ENCODE results near the gene PITRM1.

Gene PITRM1

GRCh38 chr10:3129581-3130340, 42.8 kb downstream of the PITRM1 start:
- in situ Hi-C loops (cut with HindIII; ENCODE audit: low sequenced_read_pairs): no loop called here

GRCh38 chr10:3128379-3129130, 44.0 kb downstream of the PITRM1 start:
- in situ Hi-C loops (cut with HindIII; ENCODE audit: low sequenced_read_pairs): no loop called here
- no peak for TF ChIP-seq CTCF (IDR thresholded peaks at IDR 0.05; ENCODE audit: low read depth, low read length)
- DNase-seq (ENCODE audit: low read depth, low spot score): no peak
- no peak overlapping the region for H3K4me3 ChIP-seq (ENCODE audit: low read depth, low read length)

More at GRCh38 chr10:3129581-3130340, 42.8 kb downstream of the PITRM1 start:
- no peak for TF ChIP-seq CTCF (IDR thresholded peaks at IDR 0.05; ENCODE audit: low read depth, low read length)
- H3K4me3 ChIP-seq (ENCODE audit: low read depth, low read length): no peak overlapping the region
- DNase-seq (ENCODE audit: low read depth, low spot score): no peak

- TF ChIP-seq CTCF (IDR thresholded peaks at IDR 0.05; ENCODE audit: low read depth, low read length): no peak
- DNase-seq (ENCODE audit: low read depth, low spot score): no peak
- no peak overlapping the region for H3K4me3 ChIP-seq (ENCODE audit: low read depth, low read length)
- in situ Hi-C loops (cut with HindIII; ENCODE audit: low sequenced_read_pairs): no loop called here
These were observed 44.7 kb downstream of the PITRM1 start for GRCh38 chr10:3127921-3128320.

GRCh38 chr10:3126741-3127346, 45.7 kb downstream of the PITRM1 start:
- no peak for TF ChIP-seq CTCF (IDR thresholded peaks at IDR 0.05; ENCODE audit: low read depth, low read length)
- in situ Hi-C loops (cut with HindIII; ENCODE audit: low sequenced_read_pairs): no loop called here
- DNase-seq (ENCODE audit: low read depth, low spot score): no peak
- no peak overlapping the region for H3K4me3 ChIP-seq (ENCODE audit: low read depth, low read length)

- H3K4me3 ChIP-seq (ENCODE audit: low read depth, low read length): no peak overlapping the region
- no peak for DNase-seq (ENCODE audit: low read depth, low spot score)
- TF ChIP-seq CTCF (IDR thresholded peaks at IDR 0.05; ENCODE audit: low read depth, low read length): no peak
- in situ Hi-C loops (cut with HindIII; ENCODE audit: low sequenced_read_pairs): no loop called here
These were observed 46.3 kb downstream of the PITRM1 start for GRCh38 chr10:3126249-3126648.

- in situ Hi-C loops (cut with HindIII; ENCODE audit: low sequenced_read_pairs): no loop called here
- no peak overlapping the region for H3K4me3 ChIP-seq (ENCODE audit: low read depth, low read length)
- TF ChIP-seq CTCF (IDR thresholded peaks at IDR 0.05; ENCODE audit: low read depth, low read length): no peak
- no peak for DNase-seq (ENCODE audit: low read depth, low spot score)
These were observed 46.9 kb downstream of the PITRM1 start for GRCh38 chr10:3125527-3126170.
